IMR-90 (cell line): Measurements from ENCODE around the gene PYGO2. TPM values are rescaled to one million over a fixed set of nuclear protein-coding genes. Genes with fewer than 3 reads are reported as not detected.

Experiments used
- ATAC-seq: fragments of 200-7000 bp; cut with Tn5 transposase; 2 replicates; pipeline ENCODE4 v1.9.1; 2020; ENCODE audit warnings: low read depth, mild to moderate bottlenecking, moderate library complexity
- BruUV-seq: library from RNA; stranded (reverse); fragments of 400-500 nt; replicated peaks from 2 replicates; lab custom pipeline; 2021; lab: Mats Ljungman, UMichigan
- CTCF ChIA-PET: fragments of 300-600 bp; formaldehyde crosslinking; extraction: SDS; loops from one replicate; lab custom pipeline; 2021; ENCODE audit warnings: antibody characterized with exemption; lab: Yijun Ruan, JAX
- POLR2A ChIA-PET: fragments of 300-600 bp; sonication (Branson Sonifier 250); formaldehyde crosslinking; loops from one replicate; lab custom pipeline; 2022; ENCODE audit warnings: antibody characterized with exemption; ENCODE audit not compliant: unreplicated experiment; lab: Charles Lee
- DNase-seq: peaks from one replicate; pipeline ENCODE4 v3.0.0; 2013
- H2AFZ ChIP-seq: replicated peaks from 2 replicates; pipeline ENCODE3; 2013; ENCODE audit warnings: low read length, mild to moderate bottlenecking; ENCODE audit not compliant: poor library complexity
- H2AK5ac ChIP-seq: 2 replicates; pipeline ENCODE4 v1.6.1; 2013; ENCODE audit warnings: low read depth, low read length, inconsistent platforms
- H2AK9ac ChIP-seq: replicated peaks from 2 replicates; pipeline ENCODE3; 2013; ENCODE audit warnings: mild to moderate bottlenecking, low read depth, low read length, moderate library complexity; ENCODE audit not compliant: poor library complexity
- H2BK120ac ChIP-seq: 2 replicates; pipeline ENCODE4 v1.6.1; 2013; ENCODE audit warnings: low read depth, low read length, inconsistent platforms
- H2BK15ac ChIP-seq: 3 replicates; pipeline ENCODE4 v1.6.1; 2013; ENCODE audit warnings: low read depth, low read length, inconsistent platforms
- H2BK20ac ChIP-seq: 2 replicates; pipeline ENCODE4 v1.6.1; 2013; ENCODE audit warnings: low read depth, mild to moderate bottlenecking, inconsistent platforms, low read length, moderate library complexity
- H2BK5ac ChIP-seq: 2 replicates; pipeline ENCODE4 v1.6.1; 2013; ENCODE audit warnings: mild to moderate bottlenecking, low read depth, low read length, inconsistent platforms; ENCODE audit not compliant: poor library complexity, severe bottlenecking
- H3K14ac ChIP-seq: replicated peaks from 2 replicates; pipeline ENCODE4 v1.6.1; 2013; ENCODE audit warnings: low read depth, low read length, inconsistent platforms
- H3K18ac ChIP-seq: 2 replicates; pipeline ENCODE4 v1.6.1; 2013; ENCODE audit warnings: low read depth, low read length, control low read depth
- H3K23ac ChIP-seq: 2 replicates; pipeline ENCODE4 v1.6.1; 2013; ENCODE audit warnings: low read depth, low read length, inconsistent platforms
- H3K27ac ChIP-seq: 2 replicates; pipeline ENCODE4 v1.5.1; 2013; ENCODE audit warnings: mild to moderate bottlenecking, control low read depth, low read length; ENCODE audit not compliant: insufficient read depth
- H3K27me3 ChIP-seq: 2 replicates; pipeline ENCODE4 v1.6.1; 2013; ENCODE audit warnings: low read length; ENCODE audit not compliant: control insufficient read depth, insufficient read depth
- H3K36me3 ChIP-seq: 2 replicates; pipeline ENCODE4 v1.6.1; 2013; ENCODE audit warnings: low read length, mixed read lengths; ENCODE audit not compliant: control insufficient read depth, insufficient read depth
- H3K4ac ChIP-seq: 2 replicates; pipeline ENCODE4 v1.6.1; 2013; ENCODE audit warnings: low read depth, low read length, inconsistent platforms
- H3K4me1 ChIP-seq: 2 replicates; pipeline ENCODE4 v1.6.1; 2013; ENCODE audit warnings: low read length, mixed read lengths; ENCODE audit not compliant: control insufficient read depth, insufficient read depth
- H3K4me2 ChIP-seq: 2 replicates; pipeline ENCODE4 v1.6.1; 2013; ENCODE audit warnings: low read depth, mild to moderate bottlenecking, control low read depth, low read length, moderate library complexity
- H3K4me3 ChIP-seq: 2 replicates; pipeline ENCODE4 v1.5.1; 2013; ENCODE audit warnings: low read depth, mild to moderate bottlenecking, control low read depth, low read length, moderate library complexity; ENCODE audit not compliant: insufficient read depth
- H3K56ac ChIP-seq: 2 replicates; pipeline ENCODE4 v1.6.1; 2013; ENCODE audit warnings: low read length, inconsistent platforms; ENCODE audit not compliant: insufficient read depth; ENCODE audit errors: extremely low read depth
- H3K79me1 ChIP-seq, 2 experiments: 2 replicates each; pipeline ENCODE4 v1.6.1; 2013; ENCODE audit warnings: low read length in 2 of 2, inconsistent platforms in 1 of 2, low read depth in 1 of 2
- H3K9ac ChIP-seq: 2 replicates; pipeline ENCODE4 v1.6.1; 2013; ENCODE audit warnings: low read depth, low read length, control low read depth
- H3K9me1 ChIP-seq: 2 replicates; pipeline ENCODE4 v1.6.1; 2013; ENCODE audit warnings: low read length, inconsistent platforms; ENCODE audit not compliant: insufficient read depth
- H3K9me3 ChIP-seq: 2 replicates; pipeline ENCODE4 v1.6.1; 2013; ENCODE audit warnings: low read length; ENCODE audit not compliant: control insufficient read depth, insufficient read depth
- H4K20me1 ChIP-seq: 2 replicates; pipeline ENCODE4 v1.6.1; 2013; ENCODE audit warnings: low read length, inconsistent platforms; ENCODE audit not compliant: insufficient read depth
- H4K5ac ChIP-seq: 2 replicates; pipeline ENCODE4 v1.6.1; 2013; ENCODE audit warnings: mild to moderate bottlenecking, low read depth, low read length, control low read depth
- H4K8ac ChIP-seq, 2 experiments: 2 replicates each; pipeline ENCODE4 v1.6.1; 2013; ENCODE audit warnings: low read depth in 2 of 2, low read length in 2 of 2, control low read depth in 1 of 2, inconsistent platforms in 1 of 2
- H4K91ac ChIP-seq: 2 replicates; pipeline ENCODE4 v1.6.1; 2013; ENCODE audit warnings: low read depth, low read length, inconsistent platforms; ENCODE audit not compliant: insufficient read depth
- BHLHE40 ChIP-seq: fragments of 150-350 bp; IDR thresholded peaks from 2 replicates; pipeline ENCODE4 v1.6.1; 2016; ENCODE audit warnings: mild to moderate bottlenecking, low read depth, low read length
- MAFK ChIP-seq: IDR thresholded peaks from 2 replicates; pipeline ENCODE4 v1.6.1; 2012; ENCODE audit warnings: low read depth, low read length, improper control_type of control experiment
- MXI1 ChIP-seq: IDR thresholded peaks from 2 replicates; pipeline ENCODE4 v1.6.1; 2012; ENCODE audit warnings: low read depth, mild to moderate bottlenecking, low read length, moderate library complexity, borderline replicate concordance
- RAD21 ChIP-seq: IDR thresholded peaks from 2 replicates; pipeline ENCODE4 v1.6.1; 2012; ENCODE audit warnings: low read length, improper control_type of control experiment
- RCOR1 ChIP-seq: IDR thresholded peaks from 2 replicates; pipeline ENCODE4 v1.6.1; 2012; ENCODE audit warnings: mild to moderate bottlenecking, low read length, improper control_type of control experiment; ENCODE audit not compliant: insufficient replicate concordance
- SMC3 ChIP-seq: fragments of 150-350 bp; IDR thresholded peaks from 2 replicates; pipeline ENCODE4 v1.6.1; 2016; ENCODE audit warnings: low read depth, mild to moderate bottlenecking, antibody characterized with exemption, low read length, moderate library complexity
- WGBS, 2 experiments: methylation state at CpG; one replicate each; pipeline versions ENCODE4 v1.1.5 to v1.1.7; 2013; ENCODE audit warnings: missing lambda C conversion rate in 2 of 2; ENCODE audit not compliant: insufficient read length in 1 of 2; ENCODE audit errors: extremely low coverage in 2 of 2; 5-methylcytosine and 5-hydroxymethylcytosine counted together
- dilution Hi-C: fragments of 300-500 bp; cut with HindIII; formaldehyde crosslinking; loops from one replicate; pipeline ENCODE4 v1.14.3; 2018; ENCODE audit warnings: low sequenced_read_pairs; ENCODE audit not compliant: unreplicated experiment
- in situ Hi-C: fragments of 300-500 bp; cut with MboI; formaldehyde crosslinking; loops from 3 replicates; pipeline ENCODE4 v1.14.3; 2019; ENCODE audit warnings: low sequenced_read_pairs, inconsistent platforms, mixed read lengths
- intact Hi-C: fragments of 100-400 bp; cut with micrococcal nuclease; formaldehyde crosslinking; loops from 2 replicates; pipeline ENCODE4 v1.10.0; 2022
- polyA plus RNA-seq, 3 experiments: library from polyadenylated mRNA; depleted of rRNA; stranded (reverse); fragments of >200 nt; gene quantifications; 2 replicates each; pipeline ENCODE4 v1.2.3, GENCODE V29; 2012; ENCODE audit warnings: low replicate concordance in 1 of 3
- total RNA-seq: library from RNA; depleted of rRNA; stranded (reverse); fragments of >200 nt; gene quantifications from 2 replicates; pipeline ENCODE4 v1.2.3, GENCODE V29; 2012
- TF ChIP-seq, protein P1 (sequence below): fragments of 150-350 bp; IDR thresholded peaks from 2 replicates; pipeline ENCODE4 v1.6.1; 2016; ENCODE audit warnings: low read depth, mild to moderate bottlenecking, low read length, moderate library complexity, borderline replicate concordance
- TF ChIP-seq, protein P2 (sequence below): conservative IDR thresholded peaks from 2 replicates; pipeline ENCODE4 v1.5.1; 2012; ENCODE audit warnings: mild to moderate bottlenecking, low read depth, low read length, improper control_type of control experiment

Gene PYGO2
- total and polyA plus RNA-seq, 2 of the 4 experiments (the other 2 are of a cell fraction) = 5.4 to 14.8 TPM

DNA sequence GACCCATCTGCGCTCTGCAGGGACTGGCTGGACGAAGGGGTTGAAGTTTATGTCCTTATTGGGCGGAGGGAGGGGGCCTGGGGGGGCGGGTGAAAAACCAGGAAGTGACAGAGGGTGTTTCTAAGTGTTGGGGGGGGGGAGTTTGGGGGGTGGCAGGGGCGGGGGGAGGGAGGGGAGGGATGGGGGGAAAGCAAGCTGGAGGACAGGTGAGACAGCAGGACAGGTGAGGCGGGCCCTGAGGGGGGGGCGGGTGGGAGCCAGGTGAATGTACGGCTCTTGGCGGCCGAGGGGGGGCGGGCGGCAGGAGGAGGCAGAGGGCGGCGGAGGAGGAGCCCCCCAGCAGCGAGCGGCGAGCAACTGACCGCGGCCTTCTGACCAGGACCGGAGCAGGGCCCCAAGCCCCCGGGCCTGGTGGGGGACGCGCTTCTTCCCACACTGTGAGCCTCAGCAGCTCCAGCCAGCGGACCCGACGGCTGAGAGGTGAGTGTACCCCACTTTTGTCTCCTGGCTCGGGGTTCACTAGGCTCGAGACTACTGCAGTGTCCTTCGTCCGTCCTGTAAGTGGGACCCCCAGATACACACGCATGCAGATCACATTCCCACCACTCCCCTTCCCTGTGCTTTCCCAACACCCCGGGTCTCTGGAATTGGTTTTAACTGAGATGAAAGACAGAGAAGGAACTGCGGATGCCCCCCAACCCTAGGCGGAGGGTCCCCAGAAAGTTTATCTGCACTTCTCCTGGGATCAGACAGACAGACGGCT lies 41.1 kb upstream of the PYGO2 start, which contains the start of gene ZBTB7B:
Gene ZBTB7B (plus strand): TSS at position 339 of the 763 bp plus-strand sequence. CDS start 11,859 bp downstream, outside the sequence.
- peak; percentile 9 for ATAC-seq
- peak within 1 kb of the TSS; percentile 96 for H3K18ac ChIP-seq
- peak within 1 kb of the TSS; percentile 97 for H3K4me2 ChIP-seq
- H2BK15ac ChIP-seq = peak within 1 kb of the TSS; percentile 95; the same call in 2 of the 3 replicates
- H3K36me3 ChIP-seq = no peaks in the 10 kb centered on the region; the same call in none of the 2 replicates
- POLR2A ChIA-PET = no interaction called here
- BruUV-seq = no TSS peak
- H3K79me1 ChIP-seq = peaks cover 14 to 66% of the 10 kb centered on the region in 2 experiments
- TF ChIP-seq RCOR1 = no peak
- TF ChIP-seq, protein P1, sequence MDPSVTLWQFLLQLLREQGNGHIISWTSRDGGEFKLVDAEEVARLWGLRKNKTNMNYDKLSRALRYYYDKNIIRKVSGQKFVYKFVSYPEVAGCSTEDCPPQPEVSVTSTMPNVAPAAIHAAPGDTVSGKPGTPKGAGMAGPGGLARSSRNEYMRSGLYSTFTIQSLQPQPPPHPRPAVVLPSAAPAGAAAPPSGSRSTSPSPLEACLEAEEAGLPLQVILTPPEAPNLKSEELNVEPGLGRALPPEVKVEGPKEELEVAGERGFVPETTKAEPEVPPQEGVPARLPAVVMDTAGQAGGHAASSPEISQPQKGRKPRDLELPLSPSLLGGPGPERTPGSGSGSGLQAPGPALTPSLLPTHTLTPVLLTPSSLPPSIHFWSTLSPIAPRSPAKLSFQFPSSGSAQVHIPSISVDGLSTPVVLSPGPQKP = no peak
- TF ChIP-seq MXI1 = no peak
- TF ChIP-seq RAD21 = no peak
- TF ChIP-seq MAFK = no peak
- TF ChIP-seq SMC3 = no peak
- TF ChIP-seq BHLHE40 = no peak
- TF ChIP-seq, protein P2, sequence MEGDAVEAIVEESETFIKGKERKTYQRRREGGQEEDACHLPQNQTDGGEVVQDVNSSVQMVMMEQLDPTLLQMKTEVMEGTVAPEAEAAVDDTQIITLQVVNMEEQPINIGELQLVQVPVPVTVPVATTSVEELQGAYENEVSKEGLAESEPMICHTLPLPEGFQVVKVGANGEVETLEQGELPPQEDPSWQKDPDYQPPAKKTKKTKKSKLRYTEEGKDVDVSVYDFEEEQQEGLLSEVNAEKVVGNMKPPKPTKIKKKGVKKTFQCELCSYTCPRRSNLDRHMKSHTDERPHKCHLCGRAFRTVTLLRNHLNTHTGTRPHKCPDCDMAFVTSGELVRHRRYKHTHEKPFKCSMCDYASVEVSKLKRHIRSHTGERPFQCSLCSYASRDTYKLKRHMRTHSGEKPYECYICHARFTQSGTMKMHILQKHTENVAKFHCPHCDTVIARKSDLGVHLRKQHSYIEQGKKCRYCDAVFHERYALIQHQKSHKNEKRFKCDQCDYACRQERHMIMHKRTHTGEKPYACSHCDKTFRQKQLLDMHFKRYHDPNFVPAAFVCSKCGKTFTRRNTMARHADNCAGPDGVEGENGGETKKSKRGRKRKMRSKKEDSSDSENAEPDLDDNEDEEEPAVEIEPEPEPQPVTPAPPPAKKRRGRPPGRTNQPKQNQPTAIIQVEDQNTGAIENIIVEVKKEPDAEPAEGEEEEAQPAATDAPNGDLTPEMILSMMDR = no peak
- H4K5ac ChIP-seq = peak within 1 kb of the TSS; percentile 92
- 0% methylated on average over 11 of the region's 35 CpGs; no CpG with 5 or more reads in 1 of the 2 experiments for WGBS, 2 experiments
- peak within 1 kb of the TSS; percentile 93 for H2AFZ ChIP-seq
- in situ Hi-C loops = no loop called here
- peak within 1 kb of the TSS; percentile 99 for H2AK5ac ChIP-seq
- H4K20me1 ChIP-seq = no peaks in the 10 kb centered on the region
- peak within 1 kb of the TSS; percentile 94 for H2BK5ac ChIP-seq
- H4K91ac ChIP-seq = peak within 1 kb of the TSS; percentile 98
- peak within 1 kb of the TSS; percentile 95 for H3K9ac ChIP-seq
- H2BK20ac ChIP-seq = peak within 1 kb of the TSS; percentile 70
- peak within 1 kb of the TSS; percentile 99 for H2AK9ac ChIP-seq
- intact Hi-C loops = loop anchor here (5.0 kb wide), 1 partner anchor 50 kb away; the partner anchor contains the start of gene ADAM15
- peak within 1 kb of the TSS; percentile 98 for H3K4me3 ChIP-seq
- no peak for DNase-seq
- peak within 1 kb of the TSS; percentile 99 for H3K27ac ChIP-seq
- H3K14ac ChIP-seq = peak within 1 kb of the TSS; percentile 100
- peak within 1 kb of the TSS; percentile 99 for H3K4ac ChIP-seq
- H3K9me1 ChIP-seq = peaks cover 12% of the 10 kb centered on the region
- H3K9me3 ChIP-seq = no peaks in the 10 kb centered on the region
- no peaks in the 10 kb centered on the region for H3K27me3 ChIP-seq
- peak within 1 kb of the TSS; percentile 93 for H2BK120ac ChIP-seq
- H4K8ac ChIP-seq = peak within 1 kb of the TSS; percentile 92 to 98
- H3K56ac ChIP-seq = peak within 1 kb of the TSS; percentile 93
- peaks cover 21% of the 10 kb centered on the region for H3K4me1 ChIP-seq
- H3K23ac ChIP-seq = peak within 1 kb of the TSS; percentile 99
- dilution Hi-C loops = no loop called here
- CTCF ChIA-PET = interaction anchor here (0.6 to 1.6 kb wide), 2 partner anchors 14 to 16 kb away, joined by 3 to 7 read pairs; no protein-coding TSS in a partner anchor
